Neural cell (in vitro differentiated cells): ENCODE measurements around the gene SPTSSB. TPM values are rescaled to one million over a fixed set of nuclear protein-coding genes. Genes with fewer than 3 reads are reported as not detected.

Source experiments
- H2AFZ ChIP-seq: fragments of 200-600, 300-800 bp; sonication (generic), shearing (Covaris generic); 2 replicates; pipeline ENCODE4 v1.6.0; 2014; ENCODE audit warnings: low read depth, mild to moderate bottlenecking, antibody characterized with exemption, low read length, moderate library complexity
- H3F3A ChIP-seq: fragments of 200-600 bp; shearing (Covaris generic); 2 replicates; pipeline ENCODE4 v1.6.1; 2016; ENCODE audit warnings: mild to moderate bottlenecking, moderate library complexity, mixed read lengths, antibody characterized with exemption, low read length; ENCODE audit not compliant: insufficient read depth, poor library complexity, severe bottlenecking
- H3K27ac ChIP-seq: fragments of 200-600, 300-800 bp; sonication (generic), shearing (Covaris generic); 2 replicates; pipeline ENCODE4 v1.5.1; 2014; ENCODE audit warnings: mild to moderate bottlenecking, low read length, moderate library complexity
- H3K27me3 ChIP-seq: fragments of 300-800, 200-600 bp; sonication (generic), shearing (Covaris generic); 2 replicates; pipeline ENCODE4 v1.6.0; 2014; ENCODE audit warnings: mild to moderate bottlenecking, low read depth, low read length, moderate library complexity; ENCODE audit not compliant: insufficient read depth
- H3K36me3 ChIP-seq: fragments of 300-800, 200-600 bp; sonication (generic), shearing (Covaris generic); 2 replicates; pipeline ENCODE4 v1.5.1; 2014; ENCODE audit warnings: mild to moderate bottlenecking, antibody characterized with exemption, low read length, moderate library complexity; ENCODE audit not compliant: insufficient read depth
- H3K4me2 ChIP-seq: fragments of 300-800, 200-600 bp; sonication (generic), shearing (Covaris generic); 2 replicates; pipeline ENCODE4 v1.6.0; 2014; ENCODE audit warnings: mild to moderate bottlenecking, low read length
- H3K4me3 ChIP-seq: fragments of 300-800, 200-600 bp; sonication (generic), shearing (Covaris generic); 2 replicates; pipeline ENCODE4 v1.5.1; 2014; ENCODE audit warnings: mild to moderate bottlenecking, low read length, moderate library complexity
- H3K79me2 ChIP-seq: fragments of 200-600 bp; shearing (Covaris generic); replicated peaks from 2 replicates; pipeline ENCODE4 v1.6.0; 2014; ENCODE audit warnings: mild to moderate bottlenecking, low read length, moderate library complexity; ENCODE audit not compliant: insufficient read depth
- H3K9ac ChIP-seq: fragments of 300-800, 200-600 bp; sonication (generic), shearing (Covaris generic); 2 replicates; pipeline ENCODE4 v1.6.1; 2016; ENCODE audit warnings: mild to moderate bottlenecking, low read length, mixed read lengths
- H3K9me2 ChIP-seq: fragments of 200-600 bp; shearing (Covaris generic); 2 replicates; pipeline ENCODE4 v1.6.1; 2016; ENCODE audit warnings: mild to moderate bottlenecking, low read length, mixed read lengths; ENCODE audit not compliant: insufficient read depth
- H3K9me3 ChIP-seq: fragments of 200-600, 300-800 bp; sonication (generic), shearing (Covaris generic); 2 replicates; pipeline ENCODE4 v1.6.1; 2016; ENCODE audit warnings: mild to moderate bottlenecking, mixed run types, low read length, moderate library complexity, mixed read lengths
- H4K20me1 ChIP-seq: fragments of 200-600 bp; shearing (Covaris generic); 2 replicates; pipeline ENCODE4 v1.6.1; 2016; ENCODE audit warnings: mild to moderate bottlenecking, mixed run types; ENCODE audit not compliant: insufficient read depth
- EP300 ChIP-seq: fragments of 450-650 bp; conservative IDR thresholded peaks from 2 replicates; pipeline ENCODE4 v1.6.1; 2014; ENCODE audit warnings: antibody characterized with exemption, mild to moderate bottlenecking, moderate library complexity; ENCODE audit not compliant: poor library complexity, severe bottlenecking
- EZH2 ChIP-seq: fragments of 200-600, 300-800 bp; shearing (Covaris generic), sonication (generic); IDR thresholded peaks from 2 replicates; pipeline ENCODE4 v1.6.1; 2014; ENCODE audit warnings: antibody characterized with exemption, low read length, borderline replicate concordance, mild to moderate bottlenecking; ENCODE audit not compliant: insufficient read depth, poor library complexity, severe bottlenecking
- MXI1 ChIP-seq: fragments of 450-650 bp; conservative IDR thresholded peaks from 2 replicates; pipeline ENCODE4 v1.6.1; 2014; ENCODE audit warnings: antibody characterized with exemption, mild to moderate bottlenecking; ENCODE audit not compliant: poor library complexity, severe bottlenecking
- POLR2AphosphoS5 ChIP-seq: IDR thresholded peaks from 2 replicates; pipeline ENCODE4 v1.6.1; 2012
- RAD21 ChIP-seq: fragments of 450-650 bp; conservative IDR thresholded peaks from 2 replicates; pipeline ENCODE4 v1.6.1; 2014; ENCODE audit warnings: antibody characterized with exemption, mild to moderate bottlenecking, moderate library complexity
- SMC3 ChIP-seq: fragments of 450-650 bp; conservative IDR thresholded peaks from 2 replicates; pipeline ENCODE4 v1.6.1; 2014; ENCODE audit warnings: antibody characterized with exemption, mild to moderate bottlenecking, moderate library complexity; ENCODE audit not compliant: poor library complexity
- TAF1 ChIP-seq: IDR thresholded peaks from 2 replicates; pipeline ENCODE4 v1.6.1; 2012; ENCODE audit warnings: low read depth
- polyA plus RNA-seq: library from polyadenylated mRNA; depleted of rRNA; stranded (reverse); fragments of >200 nt; gene quantifications from 2 replicates; pipeline ENCODE4 v1.2.3, GENCODE V29; 2014
- TF ChIP-seq, protein P1 (sequence below): fragments of 450-650 bp; IDR thresholded peaks from 2 replicates; pipeline ENCODE4 v1.5.1; 2014; ENCODE audit warnings: antibody characterized with exemption, mild to moderate bottlenecking, moderate library complexity; ENCODE audit not compliant: poor library complexity, severe bottlenecking
- TF ChIP-seq, protein P2 (sequence below): IDR thresholded peaks from 2 replicates; pipeline ENCODE4 v1.6.1; 2012; ENCODE audit warnings: borderline replicate concordance

Gene SPTSSB
- polyA plus RNA-seq, 1 donor from 2014 or later = 0.71 TPM

DNA sequence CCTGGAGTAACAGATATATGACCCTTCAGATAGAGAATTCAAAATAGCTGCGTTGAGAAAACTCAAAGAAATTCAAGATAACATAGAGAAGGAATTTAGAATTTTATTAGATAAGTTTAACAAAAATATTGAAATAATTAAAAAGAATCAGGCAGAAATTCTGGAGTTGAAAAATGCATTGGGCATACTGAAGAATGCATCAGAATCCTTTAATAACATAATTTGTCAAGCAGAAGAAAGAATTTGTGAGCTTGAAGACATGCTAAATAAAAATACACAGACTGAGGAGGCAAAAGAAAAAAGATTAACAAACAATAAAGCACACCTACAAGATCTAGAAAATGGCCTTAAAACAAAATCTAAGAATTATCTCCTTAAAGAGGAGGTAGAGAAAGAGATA, 50.5 kb downstream of the SPTSSB start:
- Histone ChIP-seq H3K27me3 (no peaks in the 10 kb centered on the region), H3K9ac (no peak overlapping the region), H3K4me2 (no peak overlapping the region), H3K36me3 (no peaks in the 10 kb centered on the region), H4K20me1 (no peaks in the 10 kb centered on the region), H3K79me2 (no peaks in the 10 kb centered on the region), H2AFZ (no peak overlapping the region), H3K9me3 (no peaks in the 10 kb centered on the region), H3K4me3 (no peak overlapping the region), H3K9me2 (no peaks in the 10 kb centered on the region), H3F3A (no peaks in the 10 kb centered on the region), H3K27ac (no peak overlapping the region)
- no peak for TF ChIP-seq POLR2AphosphoS5
- TF ChIP-seq, protein P1, sequence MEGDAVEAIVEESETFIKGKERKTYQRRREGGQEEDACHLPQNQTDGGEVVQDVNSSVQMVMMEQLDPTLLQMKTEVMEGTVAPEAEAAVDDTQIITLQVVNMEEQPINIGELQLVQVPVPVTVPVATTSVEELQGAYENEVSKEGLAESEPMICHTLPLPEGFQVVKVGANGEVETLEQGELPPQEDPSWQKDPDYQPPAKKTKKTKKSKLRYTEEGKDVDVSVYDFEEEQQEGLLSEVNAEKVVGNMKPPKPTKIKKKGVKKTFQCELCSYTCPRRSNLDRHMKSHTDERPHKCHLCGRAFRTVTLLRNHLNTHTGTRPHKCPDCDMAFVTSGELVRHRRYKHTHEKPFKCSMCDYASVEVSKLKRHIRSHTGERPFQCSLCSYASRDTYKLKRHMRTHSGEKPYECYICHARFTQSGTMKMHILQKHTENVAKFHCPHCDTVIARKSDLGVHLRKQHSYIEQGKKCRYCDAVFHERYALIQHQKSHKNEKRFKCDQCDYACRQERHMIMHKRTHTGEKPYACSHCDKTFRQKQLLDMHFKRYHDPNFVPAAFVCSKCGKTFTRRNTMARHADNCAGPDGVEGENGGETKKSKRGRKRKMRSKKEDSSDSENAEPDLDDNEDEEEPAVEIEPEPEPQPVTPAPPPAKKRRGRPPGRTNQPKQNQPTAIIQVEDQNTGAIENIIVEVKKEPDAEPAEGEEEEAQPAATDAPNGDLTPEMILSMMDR = no peak
- TF ChIP-seq RAD21 = no peak
- TF ChIP-seq SMC3 = no peak
- TF ChIP-seq, protein P2, sequence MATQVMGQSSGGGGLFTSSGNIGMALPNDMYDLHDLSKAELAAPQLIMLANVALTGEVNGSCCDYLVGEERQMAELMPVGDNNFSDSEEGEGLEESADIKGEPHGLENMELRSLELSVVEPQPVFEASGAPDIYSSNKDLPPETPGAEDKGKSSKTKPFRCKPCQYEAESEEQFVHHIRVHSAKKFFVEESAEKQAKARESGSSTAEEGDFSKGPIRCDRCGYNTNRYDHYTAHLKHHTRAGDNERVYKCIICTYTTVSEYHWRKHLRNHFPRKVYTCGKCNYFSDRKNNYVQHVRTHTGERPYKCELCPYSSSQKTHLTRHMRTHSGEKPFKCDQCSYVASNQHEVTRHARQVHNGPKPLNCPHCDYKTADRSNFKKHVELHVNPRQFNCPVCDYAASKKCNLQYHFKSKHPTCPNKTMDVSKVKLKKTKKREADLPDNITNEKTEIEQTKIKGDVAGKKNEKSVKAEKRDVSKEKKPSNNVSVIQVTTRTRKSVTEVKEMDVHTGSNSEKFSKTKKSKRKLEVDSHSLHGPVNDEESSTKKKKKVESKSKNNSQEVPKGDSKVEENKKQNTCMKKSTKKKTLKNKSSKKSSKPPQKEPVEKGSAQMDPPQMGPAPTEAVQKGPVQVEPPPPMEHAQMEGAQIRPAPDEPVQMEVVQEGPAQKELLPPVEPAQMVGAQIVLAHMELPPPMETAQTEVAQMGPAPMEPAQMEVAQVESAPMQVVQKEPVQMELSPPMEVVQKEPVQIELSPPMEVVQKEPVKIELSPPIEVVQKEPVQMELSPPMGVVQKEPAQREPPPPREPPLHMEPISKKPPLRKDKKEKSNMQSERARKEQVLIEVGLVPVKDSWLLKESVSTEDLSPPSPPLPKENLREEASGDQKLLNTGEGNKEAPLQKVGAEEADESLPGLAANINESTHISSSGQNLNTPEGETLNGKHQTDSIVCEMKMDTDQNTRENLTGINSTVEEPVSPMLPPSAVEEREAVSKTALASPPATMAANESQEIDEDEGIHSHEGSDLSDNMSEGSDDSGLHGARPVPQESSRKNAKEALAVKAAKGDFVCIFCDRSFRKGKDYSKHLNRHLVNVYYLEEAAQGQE = no peak
- TF ChIP-seq EP300 = no peak
- TF ChIP-seq EZH2 = no peak
- no peak for TF ChIP-seq MXI1
- TF ChIP-seq TAF1 = no peak

DNA sequence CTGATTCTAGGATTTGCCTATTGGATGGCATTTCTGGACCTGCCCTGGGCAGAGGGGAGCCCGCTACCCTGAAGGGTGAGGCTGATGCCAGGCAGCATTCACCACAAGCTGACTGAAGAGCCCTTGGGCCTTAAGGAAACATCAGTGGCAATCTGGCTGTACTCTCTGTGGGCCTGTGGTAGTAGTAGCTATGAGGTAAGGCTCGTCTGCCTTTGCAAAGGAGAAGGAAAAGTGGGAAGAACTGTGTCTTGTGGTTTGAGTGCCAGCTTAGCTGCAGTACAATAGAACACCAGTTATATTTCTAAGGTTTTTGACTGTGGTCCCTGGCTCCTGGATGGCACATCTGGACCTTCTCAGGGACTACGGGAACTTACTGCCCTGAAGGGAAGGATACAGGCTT, 51.5 kb downstream of the SPTSSB start:
- Histone ChIP-seq H3K27ac (no peak overlapping the region), H3K4me3 (no peak overlapping the region), H3K9ac (no peak overlapping the region), H2AFZ (no peak overlapping the region), H3K27me3 (no peaks in the 10 kb centered on the region), H4K20me1 (no peaks in the 10 kb centered on the region), H3K4me2 (no peak overlapping the region), H3K36me3 (no peaks in the 10 kb centered on the region), H3K79me2 (no peaks in the 10 kb centered on the region), H3K9me2 (no peaks in the 10 kb centered on the region), H3K9me3 (no peaks in the 10 kb centered on the region), H3F3A (no peaks in the 10 kb centered on the region)
- no peak for TF ChIP-seq EP300
- TF ChIP-seq, protein P2 = no peak
- no peak for TF ChIP-seq MXI1
- TF ChIP-seq, protein P1 = no peak
- TF ChIP-seq RAD21 = no peak
- TF ChIP-seq EZH2 = no peak
- no peak for TF ChIP-seq SMC3
- no peak for TF ChIP-seq POLR2AphosphoS5
- no peak for TF ChIP-seq TAF1
